ENCODE results near the gene SBK3.

DNA sequence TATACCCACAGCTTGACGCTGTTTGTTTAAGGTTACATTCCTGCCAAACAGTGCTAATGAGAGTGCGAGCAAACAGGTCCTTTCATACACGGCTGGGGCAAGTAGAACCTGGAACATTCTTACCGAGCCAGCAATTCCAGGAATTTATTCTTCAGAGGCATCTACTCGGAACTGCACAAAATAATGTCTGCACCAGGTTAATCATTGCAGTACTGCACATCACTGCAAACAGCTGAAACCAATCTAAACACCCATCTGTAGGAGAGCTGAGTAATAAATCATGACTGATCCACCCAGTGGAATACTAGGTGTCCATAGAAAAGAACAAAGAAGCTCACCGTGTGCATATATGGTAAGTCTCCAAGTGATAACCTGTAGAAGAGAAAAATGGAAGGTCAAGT, 36.5 kb upstream of the SBK3 start:
- no peak for TF ChIP-seq POLR2A (IDR thresholded peaks at IDR 0.05; ENCODE audit: low read depth, low read length)
- no peak for TF ChIP-seq POLR2AphosphoS5 (IDR thresholded peaks at IDR 0.05; ENCODE audit: low read depth, low read length)
- no peak for TF ChIP-seq POU2F2 (IDR thresholded peaks at IDR 0.05; ENCODE audit: low read depth, low read length)
- TF ChIP-seq TAF1 (IDR thresholded peaks at IDR 0.05; ENCODE audit: low read depth, low read length), result no peak

Data from GM12891 (cell line).